Psoas muscle (tissue), 8 donors: ENCODE measurements around the gene LILRA1. TPM values are rescaled to one million over a fixed set of nuclear protein-coding genes. Genes with fewer than 3 reads are reported as not detected.

ENCODE experiments used
- ATAC-seq, 4 donors: fragments of 200-7000 bp; cut with Tn5 transposase; one replicate each; pipeline ENCODE4 v1.9.1; 2020; ENCODE audit warnings: moderate library complexity in 3 of 4, mild to moderate bottlenecking in 2 of 4
- DNase-seq, 2 donors: peaks; one replicate each; pipeline ENCODE4 v3.0.0-alpha.2; 2020
- H3K27ac ChIP-seq: fragments of 200-600 bp; one replicate; pipeline ENCODE4 v1.8.0; 2022
- H3K27me3 ChIP-seq, 3 donors: fragments of 200-600 bp in 1 of 3; one replicate each; pipeline versions ENCODE4 v1.6.1 to v1.8.0; 2013 to 2022; ENCODE audit warnings: low read length in 2 of 3, mild to moderate bottlenecking in 2 of 3, moderate library complexity in 1 of 3; ENCODE audit not compliant: insufficient read depth in 3 of 3
- H3K36me3 ChIP-seq, 2 donors: fragments of 200-600 bp in 1 of 2; one replicate each; pipeline versions ENCODE4 v1.6.1 to v1.8.0; 2013 to 2022; ENCODE audit warnings: low read depth in 1 of 2, mild to moderate bottlenecking in 1 of 2, moderate library complexity in 1 of 2; ENCODE audit not compliant: insufficient read depth in 1 of 2
- H3K4me1 ChIP-seq: fragments of 200-600 bp; one replicate; pipeline ENCODE4 v1.8.0; 2022
- H3K4me3 ChIP-seq: fragments of 200-600 bp; one replicate; pipeline ENCODE4 v1.8.0; 2022; ENCODE audit warnings: mild to moderate bottlenecking
- H3K9me3 ChIP-seq: fragments of 200-600 bp; one replicate; pipeline ENCODE4 v1.8.0; 2022
- CTCF ChIP-seq: fragments of 200-600 bp; IDR thresholded peaks from one replicate; pipeline ENCODE4 v1.8.0; 2022; ENCODE audit warnings: antibody characterized with exemption
- WGBS, 3 donors: extraction: QIAGEN DNeasy Blood & Tissue Kit; methylation state at CpG; one replicate each; pipeline versions ENCODE4 v1.1.6 to v1.1.7; 2013; 5-methylcytosine and 5-hydroxymethylcytosine counted together
- intact Hi-C, 2 donors: fragments of 100-400 bp; cut with DNase I; formaldehyde crosslinking; loops; one replicate each; pipeline versions ENCODE4 v1.11.0 to v1.14.2; 2022
- polyA plus RNA-seq, 3 donors: library from polyadenylated mRNA; stranded (reverse); fragments of 200-250 nt; gene quantifications; one replicate each; pipeline ENCODE4 v1.2.3, GENCODE V29; 2013
- total RNA-seq, 4 donors: library from RNA; stranded (reverse); fragmentation: NEBNext Ultra II Directional in 2 of 4; extraction: Animal tissue kit (Norgen Biotek cat#: 25700) in 2 of 4; gene quantifications; one replicate each; pipeline versions ENCODE4 v1.2.1 to v1.2.4, GENCODE V29; 2021 to 2023
- donor health status: healthy with polysubstance abuse.
- donor health status: DM: no; HTN: no; CAD: no; lungs with moderate emphysema.
- donor health status: Bipolar disorder and iron deficiency.
- donor health status: healthy.
- donor health status: DM: yes; HTN: yes; CAD: no.
- donor health status: DM: no; HTN: no; CAD: no.
- donor health status: DM: no; HTN: no; CAD: no.
- donor health status: DM: yes; HTN: yes; CAD: no.

Gene LILRA1
- total and polyA plus RNA-seq, 7 donors, result 0.09 to 0.53 (median 0.33) TPM; not detected in 1

GRCh38 chr19:54552913-54553310 lies 40.5 kb upstream of the LILRA1 start:
- Histone ChIP-seq H3K4me3 (no peak overlapping the region), H3K9me3 (no peaks in the 10 kb centered on the region), H3K36me3 (no peaks in the 10 kb centered on the region), H3K4me1 (no peaks in the 10 kb centered on the region), H3K27ac (no peak overlapping the region), H3K27me3 (peaks cover 0 to 3% (median 0%) of the 10 kb centered on the region in 3 donors)
- DNase-seq (no peak), ATAC-seq (no peak)
- intact Hi-C loops, result no loop called here
- no peak for TF ChIP-seq CTCF
- WGBS, 3 donors, result 83 to 84% (median 84%) methylated on average over 15 of the region's 15 CpGs

DNA sequence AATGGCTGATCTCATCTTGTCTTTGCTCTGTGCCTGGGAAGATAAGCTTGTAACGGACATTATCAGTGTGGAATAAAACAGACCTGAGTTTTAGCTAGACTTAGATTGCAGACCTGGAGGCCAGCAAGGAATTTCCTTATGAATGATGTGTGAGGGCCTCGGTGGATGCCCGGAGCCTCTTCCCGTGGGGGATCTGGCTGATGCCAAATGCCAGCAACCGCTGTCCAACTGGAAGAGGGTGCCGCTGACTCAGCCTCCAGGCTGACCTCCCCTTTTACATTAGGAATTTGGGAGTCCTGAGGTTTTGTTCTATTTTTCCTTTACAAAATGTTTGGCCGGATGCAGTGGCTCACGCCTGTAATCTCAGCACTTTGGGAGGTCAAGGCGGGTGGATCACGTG lies 39.4 kb upstream of the LILRA1 start:
- no peak for DNase-seq
- intact Hi-C loops, result no loop called here
- H3K4me1 ChIP-seq, result no peaks in the 10 kb centered on the region
- H3K36me3 ChIP-seq, result no peaks in the 10 kb centered on the region
- H3K4me3 ChIP-seq, result no peak overlapping the region
- H3K9me3 ChIP-seq, result no peaks in the 10 kb centered on the region
- peaks cover 0 to 3% (median 0%) of the 10 kb centered on the region in 3 donors for H3K27me3 ChIP-seq
- no peak overlapping the region for H3K27ac ChIP-seq
- no peak for ATAC-seq
- 61 to 88% (median 75%) methylated on average over 10 of the region's 10 CpGs for WGBS, 3 donors
- no peak for TF ChIP-seq CTCF

GRCh38 chr19:54554896-54555295 lies 38.5 kb upstream of the LILRA1 start:
- no peaks in the 10 kb centered on the region for H3K36me3 ChIP-seq
- 87% methylated on average over 16 of the region's 16 CpGs for WGBS, 3 donors
- H3K9me3 ChIP-seq, result peaks cover under 1% of the 10 kb centered on the region

DNA sequence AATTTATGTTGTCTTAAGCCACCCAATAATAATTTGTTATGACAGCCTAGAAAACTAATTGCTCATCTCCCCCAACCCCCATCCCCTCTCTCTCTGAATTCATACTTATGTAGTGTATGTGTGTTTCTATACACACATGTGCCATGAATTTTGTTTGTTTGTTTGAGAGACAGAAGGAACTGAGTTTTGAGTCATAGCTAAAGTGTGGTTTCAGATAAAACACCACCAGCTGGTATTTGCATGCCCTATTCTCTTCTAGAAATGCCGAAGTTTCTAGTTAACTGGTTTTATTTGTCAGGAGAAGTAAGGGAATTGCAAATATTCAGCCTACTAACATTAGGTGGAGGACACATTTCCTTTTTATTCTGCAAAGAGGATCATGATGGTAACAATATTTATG lies 37.2 kb upstream of the LILRA1 start:
- DNase-seq (no peak), ATAC-seq (no peak)
- no peaks in the 10 kb centered on the region for H3K4me1 ChIP-seq
- H3K36me3 ChIP-seq, result no peaks in the 10 kb centered on the region
- H3K27me3 ChIP-seq, result peaks cover 0 to 3% (median 0%) of the 10 kb centered on the region in 3 donors
- TF ChIP-seq CTCF, result no peak
- H3K4me3 ChIP-seq, result no peak overlapping the region
- intact Hi-C loops, result no loop called here
- WGBS, 3 donors, result 83 to 85% (median 84%) methylated on average over 1 of the region's 1 CpG
- H3K27ac ChIP-seq, result no peak overlapping the region
- peaks cover 5% of the 10 kb centered on the region for H3K9me3 ChIP-seq

More at GRCh38 chr19:54554896-54555295, 38.5 kb upstream of the LILRA1 start:
- H3K27ac ChIP-seq, result no peak overlapping the region
- DNase-seq (no peak), ATAC-seq (no peak)
- no peak for TF ChIP-seq CTCF
- no peak overlapping the region for H3K4me3 ChIP-seq
- peaks cover 0 to 3% (median 0%) of the 10 kb centered on the region in 3 donors for H3K27me3 ChIP-seq
- no peaks in the 10 kb centered on the region for H3K4me1 ChIP-seq
- intact Hi-C loops, result no loop called here

DNA sequence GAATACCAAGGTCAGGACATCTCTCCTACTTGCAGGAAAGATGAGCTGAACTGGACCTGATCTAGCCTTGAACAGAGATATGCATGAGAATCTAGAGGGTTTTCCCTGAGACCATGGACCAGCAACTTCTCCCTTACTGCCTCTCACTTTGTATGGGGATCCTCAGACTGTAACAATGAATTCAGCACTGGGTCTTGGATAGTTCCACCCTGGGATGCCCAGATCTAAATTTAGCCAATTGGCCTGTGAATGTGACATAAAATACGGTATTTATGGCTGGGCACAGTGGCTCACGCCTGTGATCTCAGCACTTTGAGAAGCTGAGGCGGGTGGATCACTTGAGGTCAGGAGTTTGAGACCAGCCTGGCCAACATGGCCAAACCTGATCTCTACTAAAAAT lies 35.1 kb upstream of the LILRA1 start:
- TF ChIP-seq CTCF, result no peak
- Histone ChIP-seq H3K27me3 (no peaks in the 10 kb centered on the region), H3K36me3 (no peaks in the 10 kb centered on the region), H3K9me3 (peaks cover 5% of the 10 kb centered on the region), H3K27ac (no peak overlapping the region), H3K4me1 (no peaks in the 10 kb centered on the region), H3K4me3 (no peak overlapping the region)
- DNase-seq, result no peak
- intact Hi-C loops, result no loop called here
- 31 to 54% (median 41%) methylated on average over 3 of the region's 3 CpGs for WGBS, 3 donors
- ATAC-seq, result no peak
